ENCODE measurements around the gene MAMSTR.

- no peak for TF ChIP-seq CTCF (optimal IDR thresholded peaks at IDR 0.05 in 1 of 3, IDR thresholded peaks at IDR 0.05 in 1 of 3, conservative IDR thresholded peaks at IDR 0.05 in 1 of 3; ENCODE audit: extremely low read depth in 1 of 3, insufficient read depth in 2 of 3, low read length in 3 of 3)
- no peak for TF ChIP-seq EZH2 (IDR thresholded peaks at IDR 0.05; ENCODE audit: low read length)
Observed at GRCh38 chr19:48671446-48671995, 48.0 kb downstream of the MAMSTR start.
